Spleen (tissue), 11 donors: ENCODE results near the gene SLC13A4. TPM values are rescaled to one million over a fixed set of nuclear protein-coding genes. Genes with fewer than 3 reads are reported as not detected.
A peak's percentile ranks its signal among the peaks of the same experiment; 100 is the strongest.

Experiments used
- DNase-seq: peaks from one replicate; pipeline ENCODE4 v3.0.0-alpha.2; 2020
- H3K27ac ChIP-seq, 8 donors: fragments of 200-600 bp; sonication (generic) in 7 of 8; 1 replicate in 4 of 8; 2 replicates in 4 of 8; pipeline versions ENCODE4 v1.5.0 to v1.8.0; 2016 to 2021; ENCODE audit warnings: inconsistent platforms in 4 of 8, mild to moderate bottlenecking in 4 of 8, moderate library complexity in 1 of 8
- H3K27me3 ChIP-seq, 7 donors: fragments of 200-600 bp; sonication (generic) in 6 of 7; replicated peaks in 1 of 7; 1 replicate in 4 of 7; 2 replicates in 3 of 7; pipeline versions ENCODE4 v1.5.0 to v1.8.0; 2016 to 2021; ENCODE audit warnings: inconsistent platforms in 3 of 7, mild to moderate bottlenecking in 1 of 7
- H3K36me3 ChIP-seq, 6 donors: fragments of 200-600 bp; sonication (generic) in 5 of 6; 1 replicate in 4 of 6; 2 replicates in 2 of 6; pipeline versions ENCODE4 v1.5.0 to v1.8.0; 2016 to 2021; ENCODE audit warnings: inconsistent platforms in 2 of 6
- H3K4me1 ChIP-seq, 6 donors: fragments of 200-600 bp; sonication (generic) in 5 of 6; 1 replicate in 3 of 6; 2 replicates in 3 of 6; pipeline versions ENCODE4 v1.5.0 to v1.8.0; 2016 to 2021; ENCODE audit warnings: inconsistent platforms in 3 of 6
- H3K4me3 ChIP-seq, 8 donors: fragments of 200-600 bp; sonication (generic) in 7 of 8; 1 replicate in 4 of 8; 2 replicates in 4 of 8; pipeline versions ENCODE4 v1.5.0 to v1.8.0; 2016 to 2021; ENCODE audit warnings: inconsistent platforms in 4 of 8, mild to moderate bottlenecking in 4 of 8, moderate library complexity in 2 of 8
- H3K9me3 ChIP-seq, 8 donors: fragments of 200-600 bp; sonication (generic) in 7 of 8; 1 replicate in 4 of 8; 2 replicates in 4 of 8; pipeline versions ENCODE4 v1.5.0 to v1.8.0; 2016 to 2021; ENCODE audit warnings: inconsistent platforms in 4 of 8
- POLR2A ChIP-seq, 3 donors: fragments of 450-650 bp; IDR thresholded peaks; one replicate each; pipeline ENCODE4 v1.5.1; 2017; ENCODE audit warnings: antibody characterized with exemption in 3 of 3, mild to moderate bottlenecking in 1 of 3
- POLR2AphosphoS5 ChIP-seq, 3 donors: sonication (generic); formaldehyde crosslinking; IDR thresholded peaks; one replicate each; pipeline ENCODE4 v1.5.1; 2017; ENCODE audit warnings: antibody characterized with exemption in 3 of 3
- WGBS, 5 donors: extraction: QIAGEN DNeasy Blood & Tissue Kit in 3 of 5; methylation state at CpG; one replicate each; pipeline versions ENCODE4 v1.1.5 to v1.1.7; 2013 to 2018; 5-methylcytosine and 5-hydroxymethylcytosine counted together
- intact Hi-C: fragments of 100-400 bp; cut with DNase I; formaldehyde crosslinking; loops from one replicate; pipeline ENCODE4 v1.15.0; 2023; ENCODE audit warnings: low total_unique reads
- polyA plus RNA-seq, 3 donors: library from polyadenylated mRNA; stranded (reverse); fragments of 200-250 nt; gene quantifications; one replicate each; pipeline ENCODE4 v1.2.1, GENCODE V29; 2013
- total RNA-seq, 7 donors: library from RNA; depleted of rRNA in 3 of 7; stranded (reverse); fragments of >200 nt in 3 of 7; fragmentation: NEBNext Ultra II Directional in 4 of 7; extraction: Animal tissue kit (Norgen Biotek cat#: 25700) in 4 of 7; gene quantifications; one replicate each; pipeline versions ENCODE4 v1.1.0 to v1.2.1, GENCODE V29; 2016 to 2021
- TF ChIP-seq, protein P1 (sequence below), 11 experiments: fragments of 200-600 bp in 7 of 11; fragments of 450-650 bp in 4 of 11; sonication (generic) in 4 of 11; IDR thresholded peaks in 8 of 11; conservative IDR thresholded peaks in 3 of 11; 1 replicate in 7 of 11; 2 replicates in 4 of 11; pipeline versions ENCODE4 v1.4.0 to v1.8.0; 2016 to 2021; ENCODE audit warnings: antibody characterized with exemption in 11 of 11, inconsistent platforms in 4 of 11, mild to moderate bottlenecking in 1 of 11
- donor health status: healthy with polysubstance abuse.
- donor health status: DM: no; HTN: no; CAD: no; lungs with moderate emphysema.
- donor health status: DM: no; HTN: no; CAD: no.
- donor health status: Bipolar disorder and iron deficiency.
- donor health status: healthy.
- donor health status: DM: no; HTN: no; CAD: no.
- donor health status: DM: yes; HTN: yes; CAD: no.

SLC13A4 gene
- total and polyA plus RNA-seq, 10 donors: 0.16 to 0.20 TPM; not detected in 8

DNA sequence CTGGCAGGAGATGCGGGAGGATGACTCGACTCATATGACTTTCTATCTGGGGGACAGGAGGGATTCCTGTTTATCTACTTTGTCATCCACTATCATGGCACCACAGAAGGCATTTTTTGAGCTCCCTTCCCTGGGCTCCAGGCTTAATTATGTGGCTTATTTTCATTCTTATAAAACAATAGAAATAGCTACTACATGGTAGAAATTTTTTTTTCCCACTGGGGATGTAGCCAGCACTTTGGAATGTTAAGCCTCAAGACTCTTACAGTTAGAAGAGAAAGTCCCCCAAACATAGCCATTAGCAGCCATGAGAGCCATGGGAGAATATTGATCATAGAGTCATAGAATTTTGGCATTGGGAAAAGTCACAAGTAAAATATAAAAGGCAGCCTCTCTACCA is 35.3 kb upstream of the SLC13A4 start:
- no peaks in the 10 kb centered on the region for H3K9me3 ChIP-seq
- H3K27ac ChIP-seq: no peak overlapping the region
- intact Hi-C loops: no loop called here
- no peaks in the 10 kb centered on the region for H3K36me3 ChIP-seq
- DNase-seq: no peak
- no peak overlapping the region for H3K4me3 ChIP-seq
- no peak for TF ChIP-seq POLR2A (IDR thresholded peaks at IDR 0.05)
- TF ChIP-seq, protein P1, sequence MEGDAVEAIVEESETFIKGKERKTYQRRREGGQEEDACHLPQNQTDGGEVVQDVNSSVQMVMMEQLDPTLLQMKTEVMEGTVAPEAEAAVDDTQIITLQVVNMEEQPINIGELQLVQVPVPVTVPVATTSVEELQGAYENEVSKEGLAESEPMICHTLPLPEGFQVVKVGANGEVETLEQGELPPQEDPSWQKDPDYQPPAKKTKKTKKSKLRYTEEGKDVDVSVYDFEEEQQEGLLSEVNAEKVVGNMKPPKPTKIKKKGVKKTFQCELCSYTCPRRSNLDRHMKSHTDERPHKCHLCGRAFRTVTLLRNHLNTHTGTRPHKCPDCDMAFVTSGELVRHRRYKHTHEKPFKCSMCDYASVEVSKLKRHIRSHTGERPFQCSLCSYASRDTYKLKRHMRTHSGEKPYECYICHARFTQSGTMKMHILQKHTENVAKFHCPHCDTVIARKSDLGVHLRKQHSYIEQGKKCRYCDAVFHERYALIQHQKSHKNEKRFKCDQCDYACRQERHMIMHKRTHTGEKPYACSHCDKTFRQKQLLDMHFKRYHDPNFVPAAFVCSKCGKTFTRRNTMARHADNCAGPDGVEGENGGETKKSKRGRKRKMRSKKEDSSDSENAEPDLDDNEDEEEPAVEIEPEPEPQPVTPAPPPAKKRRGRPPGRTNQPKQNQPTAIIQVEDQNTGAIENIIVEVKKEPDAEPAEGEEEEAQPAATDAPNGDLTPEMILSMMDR (IDR thresholded peaks at IDR 0.05 in 8 of 11, conservative IDR thresholded peaks at IDR 0.05 in 3 of 11): no peak
- no peak for TF ChIP-seq POLR2AphosphoS5 (IDR thresholded peaks at IDR 0.05)
- H3K27me3 ChIP-seq: peaks cover 0 to 22% (median 0%) of the 10 kb centered on the region in 7 donors
- WGBS, 5 donors: 86 to 95% (median 91%) methylated on average over 2 of the region's 2 CpGs
- peaks cover 0 to 9% (median 0%) of the 10 kb centered on the region in 6 donors for H3K4me1 ChIP-seq

GRCh38 chr7:135761751-135762488 is 33.9 kb upstream of the SLC13A4 start:
- Histone ChIP-seq H3K4me1 (peaks cover 0 to 9% (median 0%) of the 10 kb centered on the region in 6 donors), H3K4me3 (no peak overlapping the region), H3K36me3 (no peaks in the 10 kb centered on the region), H3K9me3 (no peaks in the 10 kb centered on the region), H3K27ac (peak overlapping the region in 4 of 8 donors; percentile 17 to 56 (median 39)), H3K27me3 (peaks cover 0 to 16% (median 0%) of the 10 kb centered on the region in 7 donors)
- TF ChIP-seq, protein P1 (IDR thresholded peaks at IDR 0.05 in 8 of 11, conservative IDR thresholded peaks at IDR 0.05 in 3 of 11): no peak
- TF ChIP-seq POLR2AphosphoS5 (IDR thresholded peaks at IDR 0.05) (no peak), POLR2A (IDR thresholded peaks at IDR 0.05) (no peak)
- 56 to 66% (median 59%) methylated on average over 10 of the region's 10 CpGs for WGBS, 5 donors
- no peak for DNase-seq
- intact Hi-C loops: no loop called here

DNA sequence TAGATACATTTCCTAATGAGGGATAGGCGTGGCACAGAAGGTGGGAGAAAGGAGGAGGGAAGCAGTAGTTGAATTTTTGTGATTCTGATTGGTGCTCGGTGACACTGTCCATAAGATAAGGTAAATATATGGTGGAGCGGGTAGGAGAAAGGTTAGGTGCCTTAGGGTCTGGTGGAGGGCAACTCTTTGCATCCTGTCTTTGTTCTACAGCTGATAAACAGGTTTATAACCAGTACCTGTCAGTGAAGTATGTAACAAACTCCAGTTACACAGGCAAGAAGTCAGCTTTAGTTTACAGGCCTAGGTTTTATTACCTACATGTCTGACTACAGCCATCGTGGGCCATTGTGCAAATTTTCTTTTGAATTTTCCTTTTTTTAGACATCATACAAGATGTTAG is 31.5 kb upstream of the SLC13A4 start:
- TF ChIP-seq, protein P1 (IDR thresholded peaks at IDR 0.05 in 8 of 11, conservative IDR thresholded peaks at IDR 0.05 in 3 of 11): no peak
- TF ChIP-seq POLR2AphosphoS5 (IDR thresholded peaks at IDR 0.05): no peak
- H3K36me3 ChIP-seq: no peaks in the 10 kb centered on the region
- H3K4me3 ChIP-seq: no peak overlapping the region
- intact Hi-C loops: no loop called here
- H3K27ac ChIP-seq: no peak overlapping the region
- 75 to 83% (median 80%) methylated on average over 4 of the region's 4 CpGs for WGBS, 5 donors
- H3K4me1 ChIP-seq: peaks cover 0 to 9% (median 0%) of the 10 kb centered on the region in 6 donors
- no peaks in the 10 kb centered on the region for H3K9me3 ChIP-seq
- H3K27me3 ChIP-seq: peaks cover 0 to 10% (median 0%) of the 10 kb centered on the region in 7 donors
- no peak for DNase-seq

DNA sequence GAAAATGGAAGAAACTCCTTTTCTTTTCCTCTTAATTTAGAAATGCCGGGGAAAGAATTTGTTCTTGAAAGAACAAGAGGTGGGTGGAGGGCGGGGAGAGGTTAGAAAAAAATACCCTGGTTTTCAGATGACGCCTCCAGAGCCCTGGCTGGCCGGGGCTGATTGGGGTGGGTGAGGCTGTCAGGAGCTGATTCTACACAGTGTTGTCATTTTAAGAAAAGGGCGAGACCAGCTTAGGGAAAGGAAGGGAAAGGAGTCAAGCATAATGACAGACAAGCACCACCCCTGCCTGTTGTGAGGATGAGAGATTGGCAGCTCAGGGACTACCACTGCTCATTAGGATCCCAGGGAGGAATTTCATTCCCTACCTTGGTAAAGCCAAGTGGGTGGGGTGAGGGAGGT is 30.5 kb upstream of the SLC13A4 start:
- TF ChIP-seq POLR2AphosphoS5 (IDR thresholded peaks at IDR 0.05) (no peak), POLR2A (IDR thresholded peaks at IDR 0.05) (no peak)
- TF ChIP-seq, protein P1 (IDR thresholded peaks at IDR 0.05 in 8 of 11, conservative IDR thresholded peaks at IDR 0.05 in 3 of 11): no peak
- Histone ChIP-seq H3K4me3 (no peak overlapping the region), H3K36me3 (no peaks in the 10 kb centered on the region), H3K9me3 (no peaks in the 10 kb centered on the region), H3K4me1 (peaks cover 0 to 9% (median 0%) of the 10 kb centered on the region in 6 donors), H3K27ac (peak overlapping the region in 5 of 8 donors; percentile 23 to 53 (median 27)), H3K27me3 (peaks cover 0 to 10% (median 0%) of the 10 kb centered on the region in 7 donors)
- DNase-seq: no peak
- intact Hi-C loops: no loop called here
- WGBS, 5 donors: 43 to 77% (median 66%) methylated on average over 5 of the region's 5 CpGs
